Stomach (tissue), 9 donors: ENCODE results near the gene ABHD15. TPM values are rescaled to one million over a fixed set of nuclear protein-coding genes. Genes with fewer than 3 reads are reported as not detected.

Experiments
- DNase-seq, 2 donors: peaks; one replicate each; pipeline versions ENCODE4 v3.0.0 to v3.0.0-alpha.2; 2013 to 2019
- H3K27ac ChIP-seq, 5 donors: fragments of 200-600 bp in 4 of 5; sonication (generic) in 4 of 5; one replicate each; pipeline ENCODE4 v1.5.1; 2013 to 2019; ENCODE audit warnings: mild to moderate bottlenecking in 1 of 5, moderate library complexity in 1 of 5
- H3K27me3 ChIP-seq, 3 donors: fragments of 200-600 bp; sonication (generic); one replicate each; pipeline ENCODE4 v1.5.1; 2017 to 2019; ENCODE audit warnings: mixed run types in 1 of 3
- H3K36me3 ChIP-seq, 4 donors: fragments of 200-600 bp; sonication (generic); 1 replicate in 3 of 4; 2 replicates in 1 of 4; pipeline ENCODE4 v1.5.1; 2016 to 2019
- H3K4me1 ChIP-seq, 4 donors: fragments of 200-600 bp; sonication (generic); one replicate each; pipeline ENCODE4 v1.5.1; 2016 to 2019
- H3K4me3 ChIP-seq, 4 donors: fragments of 200-600 bp; sonication (generic) in 3 of 4; one replicate each; pipeline ENCODE4 v1.5.1; 2016 to 2019; ENCODE audit warnings: mild to moderate bottlenecking in 1 of 4
- H3K9me3 ChIP-seq, 4 donors: fragments of 200-600 bp; sonication (generic); one replicate each; pipeline ENCODE4 v1.5.1; 2016 to 2019
- EP300 ChIP-seq: sonication (generic); formaldehyde crosslinking; IDR thresholded peaks from one replicate; pipeline ENCODE4 v1.6.1; 2017; ENCODE audit warnings: antibody characterized with exemption
- POLR2A ChIP-seq, 4 donors: fragments of 450-650 bp; IDR thresholded peaks; one replicate each; pipeline ENCODE4 v1.6.1; 2016; ENCODE audit warnings: antibody characterized with exemption in 4 of 4, control low read depth in 2 of 4, mild to moderate bottlenecking in 1 of 4, moderate library complexity in 1 of 4
- POLR2AphosphoS5 ChIP-seq, 3 donors: sonication (generic); formaldehyde crosslinking; IDR thresholded peaks; one replicate each; pipeline ENCODE4 v1.6.1; 2016; ENCODE audit warnings: antibody characterized with exemption in 3 of 3
- WGBS, 5 donors: extraction: QIAGEN DNeasy Blood & Tissue Kit in 3 of 5; methylation state at CpG; one replicate each; pipeline versions ENCODE4 v1.1.5 to v1.1.7; 2013 to 2018; 5-methylcytosine and 5-hydroxymethylcytosine counted together
- intact Hi-C: fragments of 100-400 bp; cut with DNase I; formaldehyde crosslinking; loops from one replicate; pipeline ENCODE4 v1.15.1; 2023; ENCODE audit warnings: low total_unique reads
- polyA plus RNA-seq, 3 donors: library from polyadenylated mRNA; stranded (reverse); fragments of 200-250 nt; gene quantifications; one replicate each; pipeline ENCODE4 v1.2.3, GENCODE V29; 2013
- total RNA-seq, 5 donors: library from RNA; depleted of rRNA; stranded (reverse); fragments of >200 nt; gene quantifications; one replicate each; pipeline versions ENCODE4 v1.1.0 to v1.2.3, GENCODE V29; 2014 to 2016
- TF ChIP-seq, protein P1 (sequence below), 7 experiments: fragments of 450-650 bp in 4 of 7; fragments of 200-600 bp in 3 of 7; sonication (generic) in 3 of 7; IDR thresholded peaks; one replicate each; pipeline ENCODE4 v1.5.1; 2016 to 2019; ENCODE audit warnings: antibody characterized with exemption in 7 of 7, control low read depth in 2 of 7, mild to moderate bottlenecking in 1 of 7
- donor health status: healthy with polysubstance abuse.
- donor health status: Bipolar disorder and iron deficiency.
- donor health status: healthy.

The ABHD15 gene
- total and polyA plus RNA-seq, 8 donors, result 0.58 to 17.4 (median 6.9) TPM

DNA sequence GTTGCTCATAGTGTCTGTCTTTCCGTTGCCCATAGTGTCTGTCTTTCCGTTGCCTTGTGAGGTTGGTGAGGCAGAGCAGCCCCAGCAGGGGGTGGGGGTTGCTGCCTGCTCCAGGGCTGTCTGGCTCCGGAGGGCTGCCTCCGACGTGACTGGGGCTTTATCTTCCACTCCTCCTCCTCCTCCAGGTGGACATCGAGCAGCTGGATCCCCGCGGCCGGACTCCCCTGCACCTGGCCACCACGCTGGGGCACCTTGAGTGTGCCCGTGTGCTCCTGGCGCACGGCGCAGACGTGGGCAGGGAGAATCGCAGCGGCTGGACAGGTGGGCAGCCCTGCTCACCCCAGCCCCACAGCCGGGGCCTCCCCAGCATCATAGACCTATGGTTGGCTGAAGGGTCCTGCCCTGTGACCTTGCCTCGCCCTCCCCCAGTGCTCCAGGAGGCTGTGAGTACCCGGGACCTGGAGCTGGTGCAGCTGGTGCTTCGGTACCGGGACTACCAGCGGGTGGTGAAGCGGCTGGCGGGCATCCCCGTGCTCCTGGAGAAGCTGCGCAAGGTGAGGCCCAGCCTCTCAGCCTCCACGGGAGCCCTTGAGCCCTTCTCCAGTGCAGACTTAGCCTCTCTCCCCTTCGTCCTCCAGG is 40.8 kb upstream of the ABHD15 start:
- TF ChIP-seq, protein P1, sequence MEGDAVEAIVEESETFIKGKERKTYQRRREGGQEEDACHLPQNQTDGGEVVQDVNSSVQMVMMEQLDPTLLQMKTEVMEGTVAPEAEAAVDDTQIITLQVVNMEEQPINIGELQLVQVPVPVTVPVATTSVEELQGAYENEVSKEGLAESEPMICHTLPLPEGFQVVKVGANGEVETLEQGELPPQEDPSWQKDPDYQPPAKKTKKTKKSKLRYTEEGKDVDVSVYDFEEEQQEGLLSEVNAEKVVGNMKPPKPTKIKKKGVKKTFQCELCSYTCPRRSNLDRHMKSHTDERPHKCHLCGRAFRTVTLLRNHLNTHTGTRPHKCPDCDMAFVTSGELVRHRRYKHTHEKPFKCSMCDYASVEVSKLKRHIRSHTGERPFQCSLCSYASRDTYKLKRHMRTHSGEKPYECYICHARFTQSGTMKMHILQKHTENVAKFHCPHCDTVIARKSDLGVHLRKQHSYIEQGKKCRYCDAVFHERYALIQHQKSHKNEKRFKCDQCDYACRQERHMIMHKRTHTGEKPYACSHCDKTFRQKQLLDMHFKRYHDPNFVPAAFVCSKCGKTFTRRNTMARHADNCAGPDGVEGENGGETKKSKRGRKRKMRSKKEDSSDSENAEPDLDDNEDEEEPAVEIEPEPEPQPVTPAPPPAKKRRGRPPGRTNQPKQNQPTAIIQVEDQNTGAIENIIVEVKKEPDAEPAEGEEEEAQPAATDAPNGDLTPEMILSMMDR (IDR thresholded peaks at IDR 0.05), result no peak
- TF ChIP-seq EP300 (no peak), POLR2A (IDR thresholded peaks at IDR 0.05) (no peak)
- peaks cover 0 to 7% (median 3%) of the 10 kb centered on the region in 4 donors for H3K36me3 ChIP-seq
- no peak overlapping the region for H3K27ac ChIP-seq
- H3K4me3 ChIP-seq, result no peak overlapping the region
- WGBS, 5 donors, result 92 to 93% (median 93%) methylated on average over 18 to 29 of the region's 29 CpGs
- intact Hi-C loops, result no loop called here
- H3K9me3 ChIP-seq, result no peaks in the 10 kb centered on the region
- peaks cover 0 to 2% (median 0%) of the 10 kb centered on the region in 3 donors for H3K27me3 ChIP-seq
- peaks cover 0 to 2% (median 0%) of the 10 kb centered on the region in 4 donors for H3K4me1 ChIP-seq
- peak in 1 of 2 donors; percentile 1 for DNase-seq

DNA sequence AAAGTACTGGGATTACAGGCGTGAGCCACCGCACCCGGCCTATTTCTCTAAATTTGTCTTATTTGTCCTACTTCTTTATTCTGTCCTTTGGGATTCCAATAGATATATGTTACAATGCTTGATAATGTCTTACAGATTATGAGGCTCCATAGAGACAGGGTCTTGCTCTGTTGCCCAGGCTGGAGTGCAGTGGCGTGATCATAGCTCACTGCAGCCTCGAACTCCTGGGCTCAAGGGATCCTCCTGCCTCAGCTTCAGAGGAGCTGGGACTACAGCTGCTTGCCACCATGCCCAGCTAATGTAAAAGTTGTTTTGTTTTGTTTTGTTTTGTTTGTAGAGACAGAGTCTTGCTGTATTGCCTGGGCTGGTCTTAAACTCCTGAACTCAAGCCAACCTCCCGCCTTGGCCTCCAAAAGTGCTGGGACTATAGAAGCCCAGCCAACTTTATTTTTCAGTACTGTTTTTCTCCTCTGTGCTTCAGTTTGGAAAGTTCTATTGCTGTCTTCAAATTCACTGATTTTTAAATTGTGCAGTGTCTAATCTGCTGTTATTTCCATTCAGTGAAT is 36.4 kb upstream of the ABHD15 start:
- H3K36me3 ChIP-seq, result no peaks in the 10 kb centered on the region
- peak in 1 of 2 donors; percentile 40 for DNase-seq
- TF ChIP-seq, protein P1 (IDR thresholded peaks at IDR 0.05), result no peak
- TF ChIP-seq EP300, result no peak
- no peak for TF ChIP-seq POLR2A (IDR thresholded peaks at IDR 0.05)
- no peak for TF ChIP-seq POLR2AphosphoS5 (IDR thresholded peaks at IDR 0.05)
- H3K27ac ChIP-seq, result no peak overlapping the region
- no peaks in the 10 kb centered on the region for H3K27me3 ChIP-seq
- intact Hi-C loops, result no loop called here
- H3K9me3 ChIP-seq, result no peaks in the 10 kb centered on the region
- WGBS, 5 donors, result 93 to 95% (median 94%) methylated on average over 6 of the region's 6 CpGs
- H3K4me1 ChIP-seq, result no peaks in the 10 kb centered on the region
- H3K4me3 ChIP-seq, result no peak overlapping the region

DNA sequence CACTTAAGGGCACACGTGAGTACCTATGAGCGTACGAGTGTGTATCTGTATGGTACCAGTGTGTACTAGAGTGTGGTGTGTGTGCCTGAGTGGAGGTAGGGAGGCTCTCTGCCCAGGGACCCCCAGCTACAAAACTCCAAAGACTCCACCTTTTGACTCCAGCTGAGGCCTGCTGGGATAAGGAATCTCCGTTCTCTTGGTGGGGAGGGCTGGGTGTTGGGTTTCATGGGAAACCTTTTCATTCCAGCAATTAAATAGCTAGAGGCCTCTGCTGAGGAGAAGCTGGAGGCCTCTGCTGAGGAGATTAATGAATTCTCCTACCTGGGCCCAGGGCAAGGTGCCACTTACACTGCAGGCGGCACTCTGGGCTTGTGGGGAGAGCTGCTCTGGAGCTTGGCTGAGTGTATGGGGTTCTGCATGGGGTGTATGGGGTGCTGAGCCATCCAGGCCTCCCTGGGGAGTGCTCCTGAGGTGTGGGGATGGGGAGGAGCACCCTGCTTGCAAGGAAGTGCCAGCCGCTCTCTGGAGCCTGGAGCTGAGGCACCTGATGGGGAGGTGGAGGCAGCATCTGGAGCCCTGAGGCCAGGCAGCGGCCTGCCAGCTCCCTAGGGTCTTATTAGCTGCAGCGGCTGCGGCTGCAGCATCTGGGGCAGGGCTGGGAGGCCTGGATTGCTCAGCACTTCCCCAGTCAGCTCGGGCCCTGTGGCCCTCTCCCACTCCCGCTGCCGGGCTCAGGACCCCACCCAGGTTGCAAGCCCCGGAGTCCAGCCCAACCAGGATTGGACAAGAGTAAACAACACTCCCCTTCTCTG is 30.7 kb upstream of the ABHD15 start:
- H3K4me1 ChIP-seq, result peaks cover 9 to 25% (median 17%) of the 10 kb centered on the region in 4 donors
- DNase-seq, result peak in 1 of 2 donors; percentile 27
- H3K27ac ChIP-seq, result no peak overlapping the region
- WGBS, 5 donors, result 60 to 74% (median 67%) methylated on average over 7 to 13 of the region's 13 CpGs
- H3K4me3 ChIP-seq, result no peak overlapping the region
- peaks cover 0 to 9% (median 0%) of the 10 kb centered on the region in 3 donors for H3K27me3 ChIP-seq
- no peaks in the 10 kb centered on the region for H3K9me3 ChIP-seq
- intact Hi-C loops, result no loop called here
- H3K36me3 ChIP-seq, result no peaks in the 10 kb centered on the region
- TF ChIP-seq EP300, result no peak

DNA sequence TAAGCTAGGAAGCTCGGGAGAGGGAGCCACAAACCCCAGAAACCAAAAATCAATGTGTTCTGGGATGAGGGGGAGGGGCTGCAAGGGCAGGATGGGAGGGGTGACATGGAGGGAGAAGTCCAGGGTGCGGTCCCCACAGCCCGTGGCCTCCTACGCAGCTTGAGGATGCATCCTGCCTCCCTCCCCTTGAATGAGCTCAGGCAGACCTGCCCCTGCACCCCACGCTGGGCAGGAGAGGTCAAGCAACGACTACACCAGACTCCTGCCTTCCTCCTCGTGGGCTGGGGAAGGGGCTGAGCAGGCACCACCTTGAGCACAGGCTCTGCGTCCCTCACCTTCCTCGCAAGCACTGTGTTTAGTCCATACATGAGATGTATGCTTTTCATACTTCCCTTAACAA is 30.0 kb upstream of the ABHD15 start:
- H3K9me3 ChIP-seq, result no peaks in the 10 kb centered on the region
- WGBS, 5 donors, result 73 to 87% (median 80%) methylated on average over 6 to 9 of the region's 9 CpGs
- TF ChIP-seq, protein P1 (IDR thresholded peaks at IDR 0.05), result no peak
- TF ChIP-seq POLR2A (IDR thresholded peaks at IDR 0.05) (no peak), EP300 (no peak), POLR2AphosphoS5 (IDR thresholded peaks at IDR 0.05) (no peak)
- H3K36me3 ChIP-seq, result no peaks in the 10 kb centered on the region
- no peak overlapping the region for H3K27ac ChIP-seq
- intact Hi-C loops, result no loop called here
- H3K4me3 ChIP-seq, result no peak overlapping the region
- H3K27me3 ChIP-seq, result peaks cover 0 to 9% (median 0%) of the 10 kb centered on the region in 3 donors
- peak in 1 of 2 donors; percentile 35 for DNase-seq
- H3K4me1 ChIP-seq, result peaks cover 17 to 33% (median 24%) of the 10 kb centered on the region in 4 donors
